Measurements from ENCODE around the gene DYNLT4.
A peak's percentile ranks its signal among the peaks of the same experiment; 100 is the strongest.

Gene DYNLT4

DNA sequence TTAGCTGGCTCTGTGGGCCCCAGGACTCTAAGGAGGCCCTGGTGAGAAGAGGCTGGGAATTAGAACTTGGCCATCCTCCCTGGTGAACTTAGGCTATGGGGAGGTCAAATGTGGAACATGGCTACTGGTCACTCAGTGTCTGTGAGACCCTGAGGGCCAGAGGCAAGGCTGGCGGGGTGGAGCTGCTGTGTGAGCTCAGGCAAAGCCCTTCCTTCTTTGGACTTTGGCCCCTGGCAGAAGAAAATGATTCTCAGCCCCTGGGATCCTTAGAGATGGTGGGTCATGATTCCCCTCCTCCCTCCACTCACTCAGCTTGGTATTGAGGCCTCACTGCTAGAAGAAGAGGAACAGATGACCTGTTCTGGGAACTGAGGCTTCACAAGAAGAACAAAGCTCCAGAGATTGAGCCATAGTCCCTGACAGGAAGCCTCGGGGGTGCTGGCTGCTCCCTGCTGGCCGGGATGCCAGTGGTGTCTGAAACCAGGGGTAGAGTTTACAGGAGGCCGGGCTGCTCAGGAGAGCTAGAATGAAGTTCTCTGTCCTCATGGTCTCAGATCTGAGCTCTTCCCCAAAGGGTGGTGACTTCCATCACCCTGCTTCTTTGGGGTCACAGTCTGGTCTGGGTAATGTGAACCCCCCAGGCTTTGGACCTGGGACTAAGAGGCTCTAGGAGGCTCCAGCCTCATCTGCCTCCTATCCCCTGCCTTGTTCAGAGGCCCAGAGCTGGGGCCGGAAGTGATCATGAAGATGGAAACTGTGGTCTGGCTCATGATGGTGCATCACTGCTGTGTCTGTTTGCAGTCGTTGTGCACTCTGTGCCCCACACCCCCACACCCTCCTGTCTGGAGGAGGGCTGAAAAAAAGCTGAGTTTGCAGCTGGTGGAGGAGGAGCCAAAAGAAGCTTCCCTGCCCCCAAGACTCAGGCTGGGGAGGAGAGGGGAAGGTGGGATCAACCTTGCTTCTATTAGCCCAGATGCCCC is 2.1 kb upstream of the DYNLT4 start:
- peak overlapping the region; percentile 100 for H3K27ac Mint-ChIP-seq
- peaks cover 34% of the 10 kb centered on the region for H3K36me3 Mint-ChIP-seq (ENCODE audit: low read depth)
- DNase-seq (peak; percentile 86), ATAC-seq (peak; percentile 51)
- peak overlapping the region; percentile 82 for H3K4me3 Mint-ChIP-seq
- H3K4me1 Mint-ChIP-seq = peaks cover 89% of the 10 kb centered on the region
- H3K27me3 Mint-ChIP-seq = no peaks in the 10 kb centered on the region
- H3K9me3 Mint-ChIP-seq = no peaks in the 10 kb centered on the region

DNA sequence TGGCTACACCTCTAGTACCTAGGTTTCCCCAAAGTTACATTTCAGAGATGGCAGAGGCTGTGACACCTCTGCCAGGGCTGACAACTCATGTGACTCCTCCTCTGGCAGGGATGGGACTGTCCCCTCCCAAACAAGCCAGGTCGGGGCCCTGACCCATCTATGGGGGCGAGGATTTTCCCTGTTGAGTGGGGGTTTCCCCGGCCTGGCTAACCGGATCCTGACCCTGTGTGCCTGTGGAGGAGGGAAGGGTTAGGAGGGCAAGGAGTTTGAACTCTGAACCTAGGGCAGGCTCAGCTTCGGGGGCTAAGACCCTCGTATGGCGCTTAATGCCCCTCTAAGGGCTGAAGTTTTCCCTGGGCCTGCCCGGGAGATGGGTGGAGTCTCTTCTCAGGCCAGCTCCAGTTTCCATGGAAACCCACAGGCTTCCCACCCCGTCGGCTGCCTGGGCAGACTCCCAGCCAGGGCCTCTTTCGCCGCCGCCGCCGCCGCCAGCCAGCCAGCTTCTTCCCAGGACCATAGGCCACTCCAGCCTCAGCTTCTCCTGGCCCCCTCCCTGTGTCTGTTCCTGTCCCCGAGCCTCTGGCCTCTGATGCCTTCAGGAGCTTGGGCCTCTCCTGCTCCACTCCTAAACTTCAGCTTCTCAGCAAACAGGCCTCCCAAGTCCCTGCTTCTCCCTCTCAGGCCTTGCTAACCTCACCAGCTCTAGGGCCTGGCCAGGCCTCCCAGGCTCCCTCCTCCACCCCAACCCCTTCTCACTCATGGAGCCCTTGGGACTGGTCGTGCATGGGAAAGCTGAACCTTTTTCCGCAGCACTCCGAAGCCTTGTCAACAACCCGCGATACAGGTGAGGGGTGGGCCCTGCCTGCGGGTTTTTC is 1.1 kb upstream of the DYNLT4 start, which contains the start of gene BTBD19:
Gene BTBD19, plus strand, starts transcription at position 461 of the 875 bp plus-strand sequence. Its CDS starts 298 bp downstream, at position 759.
- DNase-seq (peak; percentile 86), ATAC-seq (peak; percentile 53)
- peak within 1 kb of the TSS; percentile 100 for H3K27ac Mint-ChIP-seq
- H3K4me1 Mint-ChIP-seq = peaks cover 91% of the 10 kb centered on the region
- no peaks in the 10 kb centered on the region for H3K9me3 Mint-ChIP-seq
- no peaks in the 10 kb centered on the region for H3K27me3 Mint-ChIP-seq
- H3K4me3 Mint-ChIP-seq = peak within 1 kb of the TSS; percentile 82
- peaks cover 37% of the 10 kb centered on the region for H3K36me3 Mint-ChIP-seq (ENCODE audit: low read depth)

DNA sequence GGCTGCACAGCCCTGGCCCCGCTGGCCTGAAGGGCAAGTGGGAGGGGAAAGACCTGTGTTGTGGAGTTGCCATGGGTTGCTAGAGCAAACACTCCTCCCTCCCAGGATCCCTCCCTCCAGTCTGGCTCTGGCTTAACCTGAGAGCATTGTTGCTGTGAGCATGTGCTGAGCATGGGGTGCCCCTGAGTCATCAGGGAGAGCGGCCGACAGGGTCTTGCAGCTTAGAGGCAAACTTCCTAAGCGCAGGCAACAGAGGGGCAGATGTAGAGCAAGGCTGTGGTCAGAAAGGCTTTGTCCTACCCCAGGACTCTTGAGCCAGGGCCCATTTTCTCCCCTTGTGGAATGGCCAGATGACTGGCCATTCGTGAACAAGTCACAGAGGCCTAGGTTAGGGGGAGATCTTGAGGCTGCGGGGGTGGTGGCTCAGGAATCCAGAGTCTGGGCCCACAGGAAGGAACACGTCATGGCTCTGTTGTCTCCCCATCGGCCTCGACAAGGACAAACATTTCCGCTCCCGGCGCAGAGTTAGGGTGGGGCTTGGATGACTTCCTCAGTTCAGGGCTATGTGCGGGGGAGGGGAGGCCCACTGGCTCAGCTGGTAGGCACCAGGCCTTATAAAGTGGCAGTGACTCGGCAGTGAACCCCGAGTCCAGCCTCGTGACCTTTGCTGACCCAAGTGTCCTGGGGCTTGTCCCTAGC is 362 bp upstream of the DYNLT4 start:
- peak overlapping the region; percentile 100 for H3K27ac Mint-ChIP-seq
- peaks cover 93% of the 10 kb centered on the region for H3K4me1 Mint-ChIP-seq

DNA sequence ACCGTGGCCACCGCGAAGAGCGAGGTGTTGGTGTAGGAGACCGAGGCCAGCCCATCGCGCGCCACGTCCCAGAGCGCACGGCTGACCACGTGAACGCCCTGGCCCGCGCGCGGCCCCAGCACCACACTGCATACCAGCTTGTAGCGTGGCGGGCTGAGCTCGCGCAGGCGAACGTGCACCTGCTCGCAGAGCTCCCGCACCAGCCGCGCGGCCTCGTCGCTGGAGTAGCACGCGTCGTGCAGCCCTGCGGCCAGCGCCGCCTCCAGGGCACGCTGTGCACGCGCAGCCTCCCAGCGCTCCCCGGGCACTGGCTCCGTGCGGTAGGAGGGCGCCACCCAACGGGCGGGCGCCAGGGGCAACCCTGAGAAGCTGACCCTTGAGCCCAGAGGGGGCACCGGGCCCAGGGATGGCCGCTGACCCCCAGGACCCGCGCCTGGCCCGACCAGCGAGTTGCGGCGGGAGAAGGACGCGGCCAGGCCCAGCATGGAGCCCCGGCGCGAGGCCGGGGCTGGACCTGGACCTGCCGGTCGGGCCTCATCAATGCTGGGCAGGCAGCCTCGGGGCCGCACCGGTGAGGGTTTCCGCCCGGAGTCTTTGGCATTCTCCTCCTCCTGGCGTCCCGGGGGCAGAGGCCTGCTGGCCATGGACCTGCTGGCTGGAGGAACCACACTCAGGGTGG is 987 bp downstream of the DYNLT4 start:
- Mint-ChIP-seq H3K36me3 (ENCODE audit: low read depth) (peaks cover 50% of the 10 kb centered on the region), H3K4me1 (peaks cover 87% of the 10 kb centered on the region), H3K4me3 (peak overlapping the region; percentile 82), H3K27ac (peak overlapping the region; percentile 100), H3K27me3 (no peaks in the 10 kb centered on the region), H3K9me3 (no peaks in the 10 kb centered on the region)
- DNase-seq = no peak
- no peak for ATAC-seq

More for the DNA sequence above, 362 bp upstream of the DYNLT4 start:
- Mint-ChIP-seq H3K4me3 (peak overlapping the region; percentile 82), H3K36me3 (ENCODE audit: low read depth) (peaks cover 45% of the 10 kb centered on the region), H3K27me3 (no peaks in the 10 kb centered on the region), H3K9me3 (no peaks in the 10 kb centered on the region)
- DNase-seq (peak; percentile 92), ATAC-seq (peak; percentile 65)

DNA sequence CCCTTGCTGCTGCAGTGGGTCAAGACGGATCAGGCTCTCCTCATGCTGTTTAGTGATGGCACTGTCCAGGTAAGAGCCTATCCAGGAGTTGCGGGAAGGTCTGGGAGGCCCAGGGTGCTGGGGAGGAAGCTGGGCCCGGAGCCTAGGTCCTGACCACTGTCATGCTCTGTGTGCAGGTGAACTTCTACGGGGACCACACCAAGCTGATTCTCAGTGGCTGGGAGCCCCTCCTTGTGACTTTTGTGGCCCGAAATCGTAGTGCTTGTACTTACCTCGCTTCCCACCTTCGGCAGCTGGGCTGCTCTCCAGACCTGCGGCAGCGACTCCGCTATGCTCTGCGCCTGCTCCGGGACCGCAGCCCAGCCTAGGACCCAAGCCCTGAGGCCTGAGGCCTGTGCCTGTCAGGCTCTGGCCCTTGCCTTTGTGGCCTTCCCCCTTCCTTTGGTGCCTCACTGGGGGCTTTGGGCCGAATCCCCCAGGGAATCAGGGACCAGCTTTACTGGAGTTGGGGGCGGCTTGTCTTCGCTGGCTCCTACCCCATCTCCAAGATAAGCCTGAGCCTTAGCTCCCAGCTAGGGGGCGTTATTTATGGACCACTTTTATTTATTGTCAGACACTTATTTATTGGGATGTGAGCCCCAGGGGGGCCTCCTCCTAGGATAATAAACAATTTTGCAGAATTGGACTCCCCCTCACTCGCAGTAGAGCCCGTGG is 1.7 kb downstream of the DYNLT4 start:
- ATAC-seq (no peak), DNase-seq (no peak)
- Mint-ChIP-seq H3K4me1 (peaks cover 83% of the 10 kb centered on the region), H3K27me3 (no peaks in the 10 kb centered on the region), H3K36me3 (ENCODE audit: low read depth) (peaks cover 52% of the 10 kb centered on the region), H3K27ac (peak overlapping the region; percentile 93), H3K4me3 (peak overlapping the region; percentile 94), H3K9me3 (no peaks in the 10 kb centered on the region)

DNA sequence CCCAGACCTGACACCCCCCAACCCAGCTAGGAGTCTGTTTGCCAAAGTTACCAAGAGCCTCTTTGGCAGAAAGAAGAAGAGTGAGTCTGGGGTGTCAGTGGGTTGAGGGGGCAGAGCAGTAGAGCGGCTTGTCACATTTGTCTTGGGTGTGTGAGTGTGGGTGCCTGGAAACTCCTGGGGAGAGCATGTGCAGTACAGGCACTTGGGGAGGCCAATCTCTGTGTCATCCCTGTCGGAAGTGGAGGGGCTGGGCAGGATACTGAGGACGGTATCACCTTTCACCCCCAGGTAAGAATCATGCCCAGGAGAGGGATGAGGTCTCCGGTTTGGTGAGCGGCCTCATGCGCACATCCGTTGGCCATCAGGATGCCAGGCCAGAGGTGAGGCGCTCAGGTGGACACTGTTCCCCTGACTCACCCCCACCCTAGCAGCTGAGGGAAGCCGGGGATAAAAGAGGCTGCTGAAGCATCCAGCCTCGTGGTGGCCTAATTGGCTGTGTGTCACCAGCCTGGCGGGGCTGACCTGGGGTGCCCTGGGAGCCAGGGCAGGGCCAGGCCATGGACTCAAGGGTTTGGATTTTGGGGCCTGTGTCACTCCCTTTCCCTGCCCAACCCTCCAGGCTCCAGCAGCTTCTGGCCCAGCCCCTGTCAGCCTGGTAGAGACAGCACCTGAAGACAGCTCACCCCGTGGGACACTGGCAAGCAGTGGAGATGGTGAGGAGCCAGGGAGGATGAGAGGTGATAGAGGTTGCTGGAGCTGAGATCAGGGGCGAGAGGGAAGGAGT is 3.6 kb downstream of the DYNLT4 start:
- Mint-ChIP-seq H3K9me3 (no peaks in the 10 kb centered on the region), H3K36me3 (ENCODE audit: low read depth) (peaks cover 46% of the 10 kb centered on the region), H3K4me1 (peaks cover 74% of the 10 kb centered on the region), H3K27ac (peak overlapping the region; percentile 93), H3K27me3 (no peaks in the 10 kb centered on the region), H3K4me3 (peak overlapping the region; percentile 94)
- DNase-seq (no peak), ATAC-seq (no peak)

DNA sequence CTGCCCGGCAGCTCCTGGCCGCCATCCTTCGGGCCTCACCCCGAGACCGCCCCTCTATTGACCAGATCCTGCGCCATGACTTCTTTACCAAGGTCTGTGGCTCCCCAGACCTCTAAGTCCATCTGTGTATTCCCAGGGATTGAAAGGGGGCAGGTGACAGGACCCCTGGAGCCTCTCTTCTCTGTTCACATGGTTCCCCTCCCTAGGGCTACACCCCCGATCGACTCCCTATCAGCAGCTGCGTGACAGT is 4.2 kb downstream of the DYNLT4 start:
- Mint-ChIP-seq H3K27ac (peak overlapping the region; percentile 93), H3K27me3 (no peaks in the 10 kb centered on the region), H3K9me3 (no peaks in the 10 kb centered on the region), H3K36me3 (ENCODE audit: low read depth) (peaks cover 46% of the 10 kb centered on the region), H3K4me1 (peaks cover 69% of the 10 kb centered on the region), H3K4me3 (peak overlapping the region; percentile 94)
- DNase-seq = no peak
- no peak for ATAC-seq

DNA sequence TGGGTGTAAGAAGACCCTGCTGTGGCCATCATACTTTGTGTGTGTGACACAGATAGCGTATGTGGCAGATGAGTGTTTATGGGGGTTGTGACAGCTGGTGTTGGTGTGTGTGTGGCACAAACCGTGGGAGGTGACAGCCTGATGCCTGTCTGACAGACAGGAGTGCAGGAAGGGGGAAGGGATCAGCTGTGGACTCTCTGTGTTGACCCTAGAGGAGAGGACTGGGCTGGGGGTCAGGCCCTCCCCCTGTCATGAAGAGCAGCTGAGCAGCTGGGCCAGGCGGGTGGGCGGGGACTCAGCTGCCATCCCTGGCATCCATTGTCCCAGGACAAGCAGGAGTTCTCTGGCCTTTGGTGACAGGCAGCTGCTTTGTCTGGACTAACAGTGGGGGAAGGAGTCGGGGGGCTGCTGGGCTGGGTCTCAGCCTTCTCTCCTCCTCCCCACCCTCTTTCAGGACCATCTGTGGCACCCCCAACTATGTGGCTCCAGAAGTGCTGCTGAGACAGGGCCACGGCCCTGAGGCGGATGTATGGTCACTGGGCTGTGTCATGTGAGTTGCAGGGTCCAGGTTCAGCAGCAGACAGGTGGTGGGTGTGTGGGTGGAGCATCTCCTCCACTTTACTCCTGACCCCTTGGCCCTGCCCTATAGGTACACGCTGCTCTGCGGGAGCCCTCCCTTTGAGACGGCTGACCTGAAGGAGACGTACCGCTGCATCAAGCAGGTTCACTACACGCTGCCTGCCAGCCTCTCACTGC is 4.7 kb downstream of the DYNLT4 start:
- Mint-ChIP-seq H3K4me1 (peaks cover 64% of the 10 kb centered on the region), H3K27me3 (no peaks in the 10 kb centered on the region), H3K36me3 (ENCODE audit: low read depth) (peaks cover 46% of the 10 kb centered on the region), H3K27ac (peak overlapping the region; percentile 93), H3K9me3 (no peaks in the 10 kb centered on the region), H3K4me3 (peak overlapping the region; percentile 94)
- DNase-seq = no peak
- no peak for ATAC-seq

DNA sequence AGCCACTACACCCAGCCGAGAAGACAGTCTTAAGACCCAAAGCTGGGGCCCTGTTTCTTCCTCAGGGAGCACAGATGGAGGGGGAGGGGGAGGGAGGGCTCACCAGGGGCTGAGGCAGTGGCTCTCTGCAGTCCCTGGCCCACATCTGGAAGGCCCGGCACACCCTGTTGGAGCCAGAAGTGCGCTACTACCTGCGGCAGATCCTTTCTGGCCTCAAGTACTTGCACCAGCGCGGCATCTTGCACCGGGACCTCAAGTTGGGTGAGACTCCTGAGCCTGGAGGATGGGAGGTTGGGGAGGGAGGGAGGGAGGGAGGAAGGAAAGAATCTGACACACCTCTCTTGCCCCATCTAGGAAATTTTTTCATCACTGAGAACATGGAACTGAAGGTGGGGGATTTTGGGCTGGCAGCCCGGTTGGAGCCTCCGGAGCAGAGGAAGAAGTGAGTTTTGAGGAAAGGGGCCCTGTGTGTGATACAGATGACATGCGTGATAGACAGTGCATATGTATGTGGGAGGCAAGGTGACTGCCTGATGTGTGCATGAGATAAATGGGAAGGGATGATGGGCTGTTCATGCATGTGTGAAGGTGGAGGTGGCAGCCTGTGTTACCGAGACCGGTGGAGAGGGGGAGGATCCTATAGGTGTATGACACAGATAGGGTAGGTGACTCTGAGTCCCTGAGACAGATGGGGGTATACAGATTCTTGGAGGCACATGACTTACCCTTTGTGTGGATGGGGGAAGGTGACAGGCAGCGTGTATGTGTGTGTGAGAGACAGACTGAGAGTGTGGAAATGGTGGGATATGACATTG is 5.5 kb downstream of the DYNLT4 start:
- H3K4me3 Mint-ChIP-seq = peak overlapping the region; percentile 94

DNA sequence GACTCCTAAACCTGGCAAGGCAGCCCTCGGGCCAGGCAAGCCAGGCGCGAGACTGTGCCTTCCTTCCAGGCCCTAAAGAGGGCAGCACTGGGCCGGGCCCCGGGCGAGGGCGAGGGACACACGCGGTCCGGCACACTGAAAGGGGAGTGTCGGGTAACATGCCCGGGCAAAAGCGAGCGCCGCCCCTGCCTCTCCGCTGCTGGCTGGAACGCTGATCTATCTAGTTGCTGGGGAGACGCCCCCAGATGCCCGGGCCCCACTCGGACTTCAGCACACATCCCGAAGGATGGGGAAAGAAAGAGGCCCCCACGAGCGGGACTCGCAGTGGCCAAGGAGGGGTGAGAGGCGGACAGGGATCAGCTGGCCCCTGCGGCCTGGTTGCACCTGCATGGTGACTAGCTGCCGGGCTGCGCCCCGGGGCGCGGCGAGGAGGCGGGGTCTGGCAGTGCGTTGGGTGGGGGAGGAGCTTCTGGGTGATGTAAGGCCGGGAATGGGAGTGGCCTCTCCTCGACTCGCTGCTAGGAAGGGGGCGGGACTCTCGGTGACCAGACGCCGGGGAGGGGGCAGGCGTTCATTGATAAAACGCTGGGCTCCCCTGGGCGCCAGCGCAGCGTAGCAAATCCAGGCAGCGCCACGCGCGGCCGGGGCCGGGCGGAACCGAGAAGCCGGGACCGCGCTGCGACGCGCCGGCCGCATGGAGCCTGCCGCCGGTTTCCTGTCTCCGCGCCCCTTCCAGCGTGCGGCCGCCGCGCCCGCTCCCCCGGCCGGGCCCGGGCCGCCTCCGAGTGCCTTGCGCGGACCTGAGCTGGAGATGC is 7.2 kb downstream of the DYNLT4 start, which contains the start of gene PLK3:
Gene PLK3, plus strand, starts transcription at position 608 of the 815 bp plus-strand sequence. Its CDS starts 87 bp downstream, at position 695.
- ATAC-seq (peak; percentile 74), DNase-seq (peak; percentile 98)
- H3K36me3 Mint-ChIP-seq (ENCODE audit: low read depth) = peaks cover 33% of the 10 kb centered on the region
- H3K4me3 Mint-ChIP-seq = peak within 1 kb of the TSS; percentile 94
- peak within 1 kb of the TSS; percentile 97 for H3K27ac Mint-ChIP-seq
- peaks cover 44% of the 10 kb centered on the region for H3K4me1 Mint-ChIP-seq
- H3K27me3 Mint-ChIP-seq = no peaks in the 10 kb centered on the region
- no peaks in the 10 kb centered on the region for H3K9me3 Mint-ChIP-seq

More for the DNA sequence above, 5.5 kb downstream of the DYNLT4 start:
- no peaks in the 10 kb centered on the region for H3K27me3 Mint-ChIP-seq
- DNase-seq = no peak
- peak; percentile 26 for ATAC-seq
- H3K9me3 Mint-ChIP-seq = no peaks in the 10 kb centered on the region
- H3K4me1 Mint-ChIP-seq = peaks cover 56% of the 10 kb centered on the region
- peaks cover 41% of the 10 kb centered on the region for H3K36me3 Mint-ChIP-seq (ENCODE audit: low read depth)
- H3K27ac Mint-ChIP-seq = peak overlapping the region; percentile 93

All from activated naive CD8-positive, alpha-beta T cell treated with anti-CD3 and anti-CD28 coated beads, Interleukin-2, amount 50 U/mL, for 24 hours (primary cell).